ENCODE data around the gene MEFV.

Gene MEFV

GRCh38 chr16:3292604-3293003, 36.2 kb upstream of the MEFV start:
- TF ChIP-seq ZNF274 (IDR thresholded peaks at IDR 0.05; ENCODE audit: low read depth, low read length) (no peak), SUZ12 (IDR thresholded peaks at IDR 0.05; ENCODE audit: extremely low read depth, insufficient read depth, insufficient read length) (no peak), YY1 (IDR thresholded peaks at IDR 0.05; ENCODE audit: insufficient read depth, insufficient read length) (no peak)
- Histone ChIP-seq H3K27me3 (ENCODE audit: insufficient read depth, insufficient read length) (no peaks in the 10 kb centered on the region), H3K9me3 (ENCODE audit: insufficient read depth, low read length) (peaks cover 49% of the 10 kb centered on the region), H3K4me3 (ENCODE audit: insufficient read length, low read depth) (no peak overlapping the region), H3K4me1 (ENCODE audit: insufficient read depth, insufficient read length) (no peaks in the 10 kb centered on the region), H3K36me3 (ENCODE audit: insufficient read depth, insufficient read length, low read length) (peaks cover 75% of the 10 kb centered on the region), H3K9ac (ENCODE audit: insufficient read length, low read depth) (no peak overlapping the region)
- no peak for DNase-seq (ENCODE audit: low read depth, low spot score)

- no peak overlapping the region for H3K9ac ChIP-seq (ENCODE audit: insufficient read length, low read depth)
- H3K9me3 ChIP-seq (ENCODE audit: insufficient read depth, low read length): peaks cover 70% of the 10 kb centered on the region
- TF ChIP-seq ZNF274 (IDR thresholded peaks at IDR 0.05; ENCODE audit: low read depth, low read length) (peak; percentile 81), SUZ12 (IDR thresholded peaks at IDR 0.05; ENCODE audit: extremely low read depth, insufficient read depth, insufficient read length) (no peak)
- H3K36me3 ChIP-seq (ENCODE audit: insufficient read depth, insufficient read length, low read length): peaks cover 87% of the 10 kb centered on the region
- no peaks in the 10 kb centered on the region for H3K4me1 ChIP-seq (ENCODE audit: insufficient read depth, insufficient read length)
- H3K4me3 ChIP-seq (ENCODE audit: insufficient read length, low read depth): no peak overlapping the region
- no peak for DNase-seq (ENCODE audit: low read depth, low spot score)
- H3K27me3 ChIP-seq (ENCODE audit: insufficient read depth, insufficient read length): no peaks in the 10 kb centered on the region
Observed at GRCh38 chr16:3289998-3290673, 33.7 kb upstream of the MEFV start.

- Histone ChIP-seq H3K9ac (ENCODE audit: insufficient read length, low read depth) (peak overlapping the region; percentile 97), H3K4me3 (ENCODE audit: insufficient read length, low read depth) (peak overlapping the region; percentile 99), H3K9me3 (ENCODE audit: insufficient read depth, low read length) (peaks cover 46% of the 10 kb centered on the region), H3K27me3 (ENCODE audit: insufficient read depth, insufficient read length) (no peaks in the 10 kb centered on the region), H3K36me3 (ENCODE audit: insufficient read depth, insufficient read length, low read length) (peaks cover 62% of the 10 kb centered on the region), H3K4me1 (ENCODE audit: insufficient read depth, insufficient read length) (peaks cover 4% of the 10 kb centered on the region)
- no peak for DNase-seq (ENCODE audit: low read depth, low spot score)
- TF ChIP-seq SUZ12 (IDR thresholded peaks at IDR 0.05; ENCODE audit: extremely low read depth, insufficient read depth, insufficient read length) (no peak), YY1 (IDR thresholded peaks at IDR 0.05; ENCODE audit: insufficient read depth, insufficient read length) (no peak), ZNF274 (IDR thresholded peaks at IDR 0.05; ENCODE audit: low read depth, low read length) (no peak)
Observed at GRCh38 chr16:3285131-3285530, 28.7 kb upstream of the MEFV start.

GRCh38 chr16:3283543-3284447, 27.4 kb upstream of the MEFV start:
- H3K36me3 ChIP-seq (ENCODE audit: insufficient read depth, insufficient read length, low read length): peaks cover 48% of the 10 kb centered on the region
- H3K4me3 ChIP-seq (ENCODE audit: insufficient read length, low read depth): peak overlapping the region; percentile 99
- peaks cover 4% of the 10 kb centered on the region for H3K4me1 ChIP-seq (ENCODE audit: insufficient read depth, insufficient read length)
- no peak for DNase-seq (ENCODE audit: low read depth, low spot score)
- H3K27me3 ChIP-seq (ENCODE audit: insufficient read depth, insufficient read length): no peaks in the 10 kb centered on the region
- H3K9me3 ChIP-seq (ENCODE audit: insufficient read depth, low read length): peaks cover 33% of the 10 kb centered on the region
- TF ChIP-seq ZNF274 (IDR thresholded peaks at IDR 0.05; ENCODE audit: low read depth, low read length): no peak
- no peak for TF ChIP-seq YY1 (IDR thresholded peaks at IDR 0.05; ENCODE audit: insufficient read depth, insufficient read length)
- TF ChIP-seq SUZ12 (IDR thresholded peaks at IDR 0.05; ENCODE audit: extremely low read depth, insufficient read depth, insufficient read length): no peak
- peak overlapping the region; percentile 97 for H3K9ac ChIP-seq (ENCODE audit: insufficient read length, low read depth)

- H3K9me3 ChIP-seq (ENCODE audit: insufficient read depth, low read length): peaks cover 24% of the 10 kb centered on the region
- DNase-seq (ENCODE audit: low read depth, low spot score): peak; percentile 95
- H3K4me3 ChIP-seq (ENCODE audit: insufficient read length, low read depth): peak within 1 kb of the TSS; percentile 99
- H3K9ac ChIP-seq (ENCODE audit: insufficient read length, low read depth): peak within 1 kb of the TSS; percentile 97
- H3K36me3 ChIP-seq (ENCODE audit: insufficient read depth, insufficient read length, low read length): peaks cover 40% of the 10 kb centered on the region
- no peaks in the 10 kb centered on the region for H3K27me3 ChIP-seq (ENCODE audit: insufficient read depth, insufficient read length)
- H3K4me1 ChIP-seq (ENCODE audit: insufficient read depth, insufficient read length): peaks cover 4% of the 10 kb centered on the region
- TF ChIP-seq YY1 (IDR thresholded peaks at IDR 0.05; ENCODE audit: insufficient read depth, insufficient read length) (no peak), ZNF274 (IDR thresholded peaks at IDR 0.05; ENCODE audit: low read depth, low read length) (no peak), SUZ12 (IDR thresholded peaks at IDR 0.05; ENCODE audit: extremely low read depth, insufficient read depth, insufficient read length) (no peak)
Observed at GRCh38 chr16:3282730-3283542, 26.5 kb upstream of the MEFV start, which contains the start of gene ZNF263. Gene ZNF263 (plus strand): TSS chr16:3283491. CDS start chr16:3283819, 328 bp downstream.

GRCh38 chr16:3282103-3282729, 25.8 kb upstream of the MEFV start:
- H3K4me3 ChIP-seq (ENCODE audit: insufficient read length, low read depth): peak overlapping the region; percentile 99
- no peaks in the 10 kb centered on the region for H3K27me3 ChIP-seq (ENCODE audit: insufficient read depth, insufficient read length)
- H3K4me1 ChIP-seq (ENCODE audit: insufficient read depth, insufficient read length): peaks cover 4% of the 10 kb centered on the region
- DNase-seq (ENCODE audit: low read depth, low spot score): no peak
- H3K9ac ChIP-seq (ENCODE audit: insufficient read length, low read depth): peak overlapping the region; percentile 97
- peaks cover 34% of the 10 kb centered on the region for H3K36me3 ChIP-seq (ENCODE audit: insufficient read depth, insufficient read length, low read length)
- TF ChIP-seq YY1 (IDR thresholded peaks at IDR 0.05; ENCODE audit: insufficient read depth, insufficient read length): no peak
- no peak for TF ChIP-seq ZNF274 (IDR thresholded peaks at IDR 0.05; ENCODE audit: low read depth, low read length)
- TF ChIP-seq SUZ12 (IDR thresholded peaks at IDR 0.05; ENCODE audit: extremely low read depth, insufficient read depth, insufficient read length): no peak
- H3K9me3 ChIP-seq (ENCODE audit: insufficient read depth, low read length): peaks cover 17% of the 10 kb centered on the region
